Measurements from ENCODE around the gene ASTN2.

The ASTN2 gene

GRCh38 chr9:116959809-116960208 lies 455.0 kb downstream of the ASTN2 start:
- no peaks in the 10 kb centered on the region for H3K4me1 ChIP-seq (ENCODE audit: insufficient read depth, low read length, severe bottlenecking)
- H3K9me3 ChIP-seq (ENCODE audit: low read length) = no peaks in the 10 kb centered on the region
- H3K27me3 ChIP-seq (ENCODE audit: insufficient read depth, low read length) = no peaks in the 10 kb centered on the region
- TF ChIP-seq EZH2 (IDR thresholded peaks at IDR 0.05; ENCODE audit: borderline replicate concordance, low read length) (no peak), CTCF (IDR thresholded peaks at IDR 0.05; ENCODE audit: low read length) (no peak)
- no peak overlapping the region for H3K4me2 ChIP-seq (ENCODE audit: low read length)
- no peaks in the 10 kb centered on the region for H3K79me2 ChIP-seq (ENCODE audit: insufficient read depth, low read length)
- no peak overlapping the region for H3K4me3 ChIP-seq (ENCODE audit: low read depth, low read length, poor library complexity, severe bottlenecking)
- H3K9ac ChIP-seq (ENCODE audit: low read length) = no peak overlapping the region
- H3K36me3 ChIP-seq (ENCODE audit: insufficient read depth, low read length) = no peaks in the 10 kb centered on the region
- no peak overlapping the region for H3K27ac ChIP-seq (ENCODE audit: low read depth, low read length, poor library complexity, severe bottlenecking)
- H3K9me2 ChIP-seq (ENCODE audit: low read depth, low read length) = no peaks in the 10 kb centered on the region
- H3F3A ChIP-seq (ENCODE audit: insufficient read depth, low read length) = no peaks in the 10 kb centered on the region
- no peak overlapping the region for H2AFZ ChIP-seq (ENCODE audit: low read length)
- H4K20me1 ChIP-seq (ENCODE audit: insufficient read depth, low read length) = no peaks in the 10 kb centered on the region

GRCh38 chr9:116958881-116959280 lies 456.0 kb downstream of the ASTN2 start:
- TF ChIP-seq CTCF (IDR thresholded peaks at IDR 0.05; ENCODE audit: low read length) (no peak), EZH2 (IDR thresholded peaks at IDR 0.05; ENCODE audit: borderline replicate concordance, low read length) (no peak)
- Histone ChIP-seq H3K9ac (ENCODE audit: low read length) (no peak overlapping the region), H3K9me2 (ENCODE audit: low read depth, low read length) (no peaks in the 10 kb centered on the region), H3K27me3 (ENCODE audit: insufficient read depth, low read length) (no peaks in the 10 kb centered on the region), H3K9me3 (ENCODE audit: low read length) (no peaks in the 10 kb centered on the region), H3K27ac (ENCODE audit: low read depth, low read length, poor library complexity, severe bottlenecking) (no peak overlapping the region), H3K36me3 (ENCODE audit: insufficient read depth, low read length) (no peaks in the 10 kb centered on the region), H3K4me3 (ENCODE audit: low read depth, low read length, poor library complexity, severe bottlenecking) (no peak overlapping the region), H3K79me2 (ENCODE audit: insufficient read depth, low read length) (no peaks in the 10 kb centered on the region), H3K4me2 (ENCODE audit: low read length) (no peak overlapping the region), H3F3A (ENCODE audit: insufficient read depth, low read length) (no peaks in the 10 kb centered on the region), H2AFZ (ENCODE audit: low read length) (no peak overlapping the region), H4K20me1 (ENCODE audit: insufficient read depth, low read length) (no peaks in the 10 kb centered on the region), H3K4me1 (ENCODE audit: insufficient read depth, low read length, severe bottlenecking) (no peaks in the 10 kb centered on the region)

- TF ChIP-seq CTCF (IDR thresholded peaks at IDR 0.05; ENCODE audit: low read length) (no peak), EZH2 (IDR thresholded peaks at IDR 0.05; ENCODE audit: borderline replicate concordance, low read length) (no peak)
- Histone ChIP-seq H3K4me3 (ENCODE audit: low read depth, low read length, poor library complexity, severe bottlenecking) (no peak overlapping the region), H3K27ac (ENCODE audit: low read depth, low read length, poor library complexity, severe bottlenecking) (no peak overlapping the region), H3K4me1 (ENCODE audit: insufficient read depth, low read length, severe bottlenecking) (no peaks in the 10 kb centered on the region), H3K27me3 (ENCODE audit: insufficient read depth, low read length) (no peaks in the 10 kb centered on the region), H3K36me3 (ENCODE audit: insufficient read depth, low read length) (no peaks in the 10 kb centered on the region), H3K79me2 (ENCODE audit: insufficient read depth, low read length) (no peaks in the 10 kb centered on the region), H3K9ac (ENCODE audit: low read length) (no peak overlapping the region), H3K9me2 (ENCODE audit: low read depth, low read length) (no peaks in the 10 kb centered on the region), H3K4me2 (ENCODE audit: low read length) (no peak overlapping the region), H2AFZ (ENCODE audit: low read length) (no peak overlapping the region), H4K20me1 (ENCODE audit: insufficient read depth, low read length) (no peaks in the 10 kb centered on the region), H3K9me3 (ENCODE audit: low read length) (no peaks in the 10 kb centered on the region), H3F3A (ENCODE audit: insufficient read depth, low read length) (no peaks in the 10 kb centered on the region)
Measured at GRCh38 chr9:116954731-116955130, 460.1 kb downstream of the ASTN2 start.

Measured in OCI-LY1 (cell line).